Retina (tissue), 1 donor: ENCODE data around the gene ZNF407.

ENCODE experiments used
- DNase-seq: peaks from one replicate; pipeline ENCODE4 v3.0.0-alpha.2; 2016

Gene ZNF407

GRCh38 chr18:74630804-74631203 lies 33.1 kb downstream of the ZNF407 start:
- no peak for DNase-seq

GRCh38 chr18:74631212-74631611 lies 33.5 kb downstream of the ZNF407 start:
- no peak for DNase-seq

- no peak for DNase-seq
Measured at GRCh38 chr18:74631623-74632350, 34.1 kb downstream of the ZNF407 start.

- DNase-seq: no peak
Measured at GRCh38 chr18:74632351-74632679, 34.6 kb downstream of the ZNF407 start.

- DNase-seq: no peak
Measured at GRCh38 chr18:74632856-74633255, 35.2 kb downstream of the ZNF407 start.

- no peak for DNase-seq
Measured at GRCh38 chr18:74633652-74634352, 36.1 kb downstream of the ZNF407 start.

- no peak for DNase-seq
Measured at GRCh38 chr18:74635224-74635975, 37.7 kb downstream of the ZNF407 start.

GRCh38 chr18:74637070-74637469 lies 39.4 kb downstream of the ZNF407 start:
- DNase-seq: no peak

- no peak for DNase-seq
Measured at GRCh38 chr18:74638210-74638609, 40.5 kb downstream of the ZNF407 start.

- no peak for DNase-seq
Measured at GRCh38 chr18:74644713-74645112, 47.0 kb downstream of the ZNF407 start.

GRCh38 chr18:74645679-74646078 lies 48.0 kb downstream of the ZNF407 start:
- DNase-seq: no peak

GRCh38 chr18:74651327-74652128 lies 53.9 kb downstream of the ZNF407 start:
- peak; percentile 26 for DNase-seq

GRCh38 chr18:74652392-74652988 lies 54.8 kb downstream of the ZNF407 start:
- peak; percentile 38 for DNase-seq

- DNase-seq: no peak
Measured at GRCh38 chr18:74654638-74655037, 57.0 kb downstream of the ZNF407 start.

- DNase-seq: no peak
Measured at GRCh38 chr18:74661008-74661407, 63.3 kb downstream of the ZNF407 start.

GRCh38 chr18:74661691-74662090 lies 64.0 kb downstream of the ZNF407 start:
- DNase-seq: no peak

GRCh38 chr18:74662622-74663021 lies 65.0 kb downstream of the ZNF407 start:
- DNase-seq: no peak

GRCh38 chr18:74665346-74665745 lies 67.7 kb downstream of the ZNF407 start:
- no peak for DNase-seq

GRCh38 chr18:74665905-74666304 lies 68.2 kb downstream of the ZNF407 start:
- DNase-seq: no peak

- no peak for DNase-seq
Measured at GRCh38 chr18:74669136-74669798, 71.6 kb downstream of the ZNF407 start.

GRCh38 chr18:74672371-74672770 lies 74.7 kb downstream of the ZNF407 start:
- no peak for DNase-seq

GRCh38 chr18:74674487-74674886 lies 76.8 kb downstream of the ZNF407 start:
- DNase-seq: no peak
